Ovary (tissue), 3 donors: ENCODE data around the gene ST6GAL1.

Experiments
- CTCF ChIP-seq, 3 donors: fragments of 450-650 bp in 2 of 3; fragments of 200-600 bp in 1 of 3; IDR thresholded peaks; one replicate each; pipeline versions ENCODE4 v1.5.1 to v1.8.0; 2016 to 2022; ENCODE audit warnings: antibody characterized with exemption in 3 of 3, mild to moderate bottlenecking in 1 of 3
- POLR2A ChIP-seq: fragments of 450-650 bp; IDR thresholded peaks from one replicate; pipeline ENCODE4 v1.6.1; 2017; ENCODE audit warnings: antibody characterized with exemption, mild to moderate bottlenecking, moderate library complexity
- donor health status: DM: no; HTN: no; CAD: no.

DNA sequence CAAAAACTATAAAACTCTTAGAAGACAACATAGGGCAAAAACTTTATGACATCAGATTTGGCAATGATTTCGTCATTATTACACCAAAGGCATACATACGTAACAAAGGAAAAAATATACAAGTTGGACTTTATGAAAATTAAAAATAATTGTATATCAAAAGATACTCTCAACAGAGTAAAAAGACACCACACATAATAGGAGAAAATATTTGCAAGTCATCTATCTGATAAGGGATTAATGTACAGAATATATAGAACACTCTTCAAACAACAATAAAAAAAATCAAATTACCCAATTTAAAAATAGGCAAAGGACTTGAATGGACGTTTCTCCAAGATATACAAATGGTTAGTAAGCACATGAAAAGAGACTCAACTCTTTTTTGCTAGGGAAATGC is 131.4 kb downstream of the ST6GAL1 start:
- no peak for TF ChIP-seq CTCF (IDR thresholded peaks at IDR 0.05)
- no peak for TF ChIP-seq POLR2A
